H9 (cell line): ENCODE data around the gene ZMAT5. TPM values are rescaled to one million over a fixed set of nuclear protein-coding genes. Genes with fewer than 3 reads are reported as not detected.
A peak's percentile ranks its signal among the peaks of the same experiment; 100 is the strongest.

Experiments used
- DNase-seq: peaks from one replicate; pipeline ENCODE4 v3.0.0-alpha.2; 2017
- H2AFZ ChIP-seq: one replicate; pipeline ENCODE4 v1.6.1; 2013; ENCODE audit warnings: mild to moderate bottlenecking, low read length, control low read depth, moderate library complexity
- H2AK5ac ChIP-seq: 2 replicates; pipeline ENCODE4 v1.6.1; 2013; ENCODE audit warnings: low read length, control low read depth, mixed read lengths; ENCODE audit not compliant: insufficient read length
- H2BK120ac ChIP-seq: one replicate; pipeline ENCODE4 v1.6.1; 2013; ENCODE audit warnings: low read depth, mild to moderate bottlenecking, low read length, control low read depth, inconsistent platforms; ENCODE audit not compliant: poor library complexity, severe bottlenecking
- H2BK12ac ChIP-seq: 2 replicates; pipeline ENCODE4 v1.6.1; 2013; ENCODE audit warnings: low read length, control low read depth, mixed read lengths, low read depth; ENCODE audit not compliant: insufficient read length
- H2BK15ac ChIP-seq: 2 replicates; pipeline ENCODE4 v1.6.1; 2013; ENCODE audit warnings: low read depth, low read length, control low read depth
- H2BK20ac ChIP-seq: one replicate; pipeline ENCODE4 v1.6.1; 2013; ENCODE audit warnings: low read depth, mild to moderate bottlenecking, low read length, control low read depth, inconsistent platforms; ENCODE audit not compliant: poor library complexity, severe bottlenecking
- H2BK5ac ChIP-seq: 2 replicates; pipeline ENCODE4 v1.6.1; 2013; ENCODE audit warnings: low read length, control low read depth, mixed read lengths; ENCODE audit not compliant: insufficient read length
- H3K14ac ChIP-seq: 2 replicates; pipeline ENCODE4 v1.6.1; 2013; ENCODE audit warnings: low read length, control low read depth; ENCODE audit not compliant: insufficient read depth
- H3K18ac ChIP-seq: 2 replicates; pipeline ENCODE4 v1.6.1; 2013; ENCODE audit warnings: low read depth, mild to moderate bottlenecking, mixed read lengths, low read length, control low read depth; ENCODE audit not compliant: insufficient read length
- H3K23ac ChIP-seq: 2 replicates; pipeline ENCODE4 v1.6.1; 2013; ENCODE audit warnings: low read length, control low read depth, mixed read lengths, low read depth; ENCODE audit not compliant: insufficient read length
- H3K23me2 ChIP-seq: 2 replicates; pipeline ENCODE4 v1.6.1; 2013; ENCODE audit warnings: low read depth, mild to moderate bottlenecking, mixed read lengths, low read length, control low read depth; ENCODE audit not compliant: insufficient read length, poor library complexity, severe bottlenecking
- H3K27ac ChIP-seq: 2 replicates; pipeline ENCODE4 v1.5.1; 2013; ENCODE audit warnings: low read length, control low read depth, mixed read lengths, low read depth; ENCODE audit not compliant: insufficient read length
- H3K27me3 ChIP-seq: 2 replicates; pipeline ENCODE4 v1.6.1; 2013; ENCODE audit warnings: low read length, control low read depth, inconsistent platforms; ENCODE audit not compliant: insufficient read depth
- H3K4ac ChIP-seq: 2 replicates; pipeline ENCODE4 v1.6.1; 2013; ENCODE audit warnings: low read depth, mild to moderate bottlenecking, control low read depth, inconsistent platforms, low read length, moderate library complexity
- H3K4me1 ChIP-seq: 2 replicates; pipeline ENCODE4 v1.6.1; 2013; ENCODE audit warnings: low read length, control low read depth, inconsistent platforms; ENCODE audit not compliant: insufficient read depth
- H3K4me2 ChIP-seq: 2 replicates; pipeline ENCODE4 v1.6.1; 2013; ENCODE audit warnings: low read length, control low read depth, mixed read lengths; ENCODE audit not compliant: insufficient read length, insufficient read depth
- H3K56ac ChIP-seq: 2 replicates; pipeline ENCODE4 v1.6.1; 2013; ENCODE audit warnings: low read depth, mild to moderate bottlenecking, mixed read lengths, low read length, control low read depth; ENCODE audit not compliant: insufficient read length
- H3K79me1 ChIP-seq: 2 replicates; pipeline ENCODE4 v1.6.1; 2013; ENCODE audit warnings: low read depth, mild to moderate bottlenecking, moderate library complexity, low read length, control low read depth, inconsistent platforms; ENCODE audit not compliant: insufficient read depth, poor library complexity, severe bottlenecking
- H3K79me2 ChIP-seq: 2 replicates; pipeline ENCODE4 v1.6.1; 2013; ENCODE audit warnings: low read length, control low read depth, inconsistent platforms; ENCODE audit not compliant: insufficient read depth
- H3K9ac ChIP-seq: 2 replicates; pipeline ENCODE4 v1.6.1; 2013; ENCODE audit warnings: low read length, control low read depth, mixed read lengths; ENCODE audit not compliant: insufficient read length; ENCODE audit errors: extremely low read depth
- H3K9me3 ChIP-seq: one replicate; pipeline ENCODE4 v1.6.1; 2013; ENCODE audit warnings: low read depth, low read length, inconsistent platforms; ENCODE audit not compliant: control insufficient read depth
- H3T11ph ChIP-seq: one replicate; pipeline ENCODE4 v1.6.1; 2013; ENCODE audit warnings: mild to moderate bottlenecking, low read length, control low read depth, inconsistent platforms
- H4K20me1 ChIP-seq: one replicate; pipeline ENCODE4 v1.6.1; 2013; ENCODE audit not compliant: control insufficient read depth, insufficient read length, insufficient read depth
- H4K5ac ChIP-seq: 2 replicates; pipeline ENCODE4 v1.6.1; 2013; ENCODE audit warnings: low read depth, mild to moderate bottlenecking, mixed read lengths, low read length, control low read depth; ENCODE audit not compliant: insufficient read length
- H4K8ac ChIP-seq: replicated peaks from 2 replicates; pipeline ENCODE4 v1.6.1; 2013; ENCODE audit warnings: low read length, control low read depth, mixed read lengths, low read depth; ENCODE audit not compliant: insufficient read length
- H4K91ac ChIP-seq: 2 replicates; pipeline ENCODE4 v1.6.1; 2013; ENCODE audit warnings: low read depth, mild to moderate bottlenecking, moderate library complexity, mixed read lengths, low read length, control low read depth; ENCODE audit not compliant: insufficient read length
- H3K27ac Mint-ChIP-seq, 3 experiments: 2 replicates in 2 of 3; 3 replicates in 1 of 3; pipeline ENCODE4 v1.8.0; 2020 to 2021; ENCODE audit warnings: mixed read lengths in 3 of 3, mild to moderate bottlenecking in 1 of 3, moderate library complexity in 1 of 3
- H3K27me3 Mint-ChIP-seq: 2 replicates; pipeline ENCODE4 v1.8.0; 2021; ENCODE audit warnings: low read depth, mild to moderate bottlenecking, moderate library complexity, mixed read lengths
- H3K36me3 Mint-ChIP-seq, 3 experiments: 2 replicates in 2 of 3; 3 replicates in 1 of 3; pipeline ENCODE4 v1.8.0; 2020 to 2021; ENCODE audit warnings: low read depth in 3 of 3, mixed read lengths in 3 of 3; ENCODE audit not compliant: insufficient read depth in 1 of 3
- H3K4me1 Mint-ChIP-seq, 2 experiments: 2 replicates each; pipeline ENCODE4 v1.8.0; 2020; ENCODE audit warnings: mixed read lengths in 2 of 2
- H3K4me3 Mint-ChIP-seq, 2 experiments: 2 replicates in 1 of 2; 3 replicates in 1 of 2; pipeline ENCODE4 v1.8.0; 2020 to 2021; ENCODE audit warnings: mild to moderate bottlenecking in 2 of 2, mixed read lengths in 2 of 2, moderate library complexity in 1 of 2
- H3K9me3 Mint-ChIP-seq, 2 experiments: 2 replicates in 1 of 2; 3 replicates in 1 of 2; pipeline ENCODE4 v1.8.0; 2020; ENCODE audit warnings: mild to moderate bottlenecking in 2 of 2, mixed read lengths in 2 of 2, moderate library complexity in 1 of 2
- CTCF ChIP-seq: fragments of 200-600 bp; sonication (generic); conservative IDR thresholded peaks from 3 replicates; pipeline ENCODE4 v1.8.0; 2021; ENCODE audit warnings: antibody characterized with exemption, mild to moderate bottlenecking
- WGBS: extraction: QIAGEN DNeasy Blood & Tissue Kit; methylation state at CpG from one replicate; pipeline ENCODE4 v1.1.7; 2013; ENCODE audit warnings: missing lambda C conversion rate, low lambda C conversion rate, mixed read lengths; ENCODE audit not compliant: insufficient read length; ENCODE audit errors: extremely low coverage; 5-methylcytosine and 5-hydroxymethylcytosine counted together
- total RNA-seq: library from RNA; stranded (reverse); gene quantifications from 2 replicates; pipeline ENCODE4 v1.2.1, GENCODE V29; 2021

The ZMAT5 gene
- total RNA-seq, 1 experiment from 2014 or later, result 13.9 TPM

GRCh38 chr22:29747832-29748231, 19.0 kb downstream of the ZMAT5 start:
- Histone ChIP-seq H3K23me2 (no peaks in the 10 kb centered on the region), H4K91ac (no peak overlapping the region), H3K79me2 (no peaks in the 10 kb centered on the region), H3K4ac (no peak overlapping the region), H2BK12ac (no peak overlapping the region), H2AK5ac (no peak overlapping the region), H2BK20ac (no peak overlapping the region), H3K4me1 (no peaks in the 10 kb centered on the region), H3K9me3 (no peaks in the 10 kb centered on the region), H3K27ac (no peak overlapping the region), H3K4me2 (no peak overlapping the region), H2BK120ac (no peak overlapping the region), H2BK5ac (no peak overlapping the region), H4K5ac (no peak overlapping the region), H2AFZ (no peak overlapping the region), H3K79me1 (no peaks in the 10 kb centered on the region), H3K56ac (no peak overlapping the region), H3K14ac (no peak overlapping the region), H3K18ac (no peak overlapping the region), H3K23ac (no peak overlapping the region), H3K27me3 (no peaks in the 10 kb centered on the region), H3K9ac (no peak overlapping the region), H4K8ac (no peak overlapping the region), H2BK15ac (no peak overlapping the region), H4K20me1 (no peaks in the 10 kb centered on the region), H3T11ph (no peak overlapping the region)
- no peak for TF ChIP-seq CTCF
- H3K4me1 Mint-ChIP-seq, result peaks cover 0 to 6% of the 10 kb centered on the region in 2 experiments; a peak in 3 of 4 replicates
- H3K4me3 Mint-ChIP-seq, result no peak overlapping the region
- H3K27me3 Mint-ChIP-seq, result no peaks in the 10 kb centered on the region
- H3K9me3 Mint-ChIP-seq, result no peaks in the 10 kb centered on the region
- DNase-seq, result no peak
- peak overlapping the region in 1 of 3 experiments; percentile 47; a peak in 1 of 7 replicates for H3K27ac Mint-ChIP-seq
- WGBS, result no CpG with 5 or more reads among the region's 7 CpGs
- peaks cover 1 to 4% (median 3%) of the 10 kb centered on the region in 3 experiments; a peak in 5 of 7 replicates for H3K36me3 Mint-ChIP-seq
